Stimulated activated CD4-positive, alpha-beta T cell treated with anti-CD3 and anti-CD28 coated beads, Interleukin-12 subunit alpha, Interleukin-12 subunit beta, amount 100 ng/mL, for 48 hours (primary cell): ENCODE results near the gene MYL2.

Experiments
- DNase-seq, 3 donors: peaks; one replicate each; pipeline ENCODE4 v3.0.0-alpha.2; 2020; ENCODE audit warnings: low read depth in 2 of 3, low spot score in 1 of 3

Gene MYL2

GRCh38 chr12:110930348-110931314, 10.3 kb upstream of the MYL2 start:
- DNase-seq = no peak

DNA sequence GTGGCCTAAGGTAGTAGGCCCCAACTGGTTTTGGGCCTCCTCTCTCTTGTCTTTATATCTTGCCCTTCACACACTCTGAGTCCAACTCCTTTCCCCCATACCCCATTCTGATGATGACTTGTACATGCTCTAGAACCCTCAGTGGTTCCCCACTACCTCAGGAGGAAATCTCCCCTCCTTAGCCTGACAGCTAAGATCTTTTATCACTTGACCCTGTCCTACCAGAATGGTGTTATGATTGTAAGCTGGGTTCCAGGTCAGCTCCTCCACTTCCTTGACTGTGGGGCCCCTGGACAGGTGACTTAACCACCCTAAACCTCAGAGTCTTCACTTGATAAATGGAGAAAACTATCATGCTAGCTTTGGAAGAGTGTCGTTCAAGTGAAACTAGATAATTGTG, 9.4 kb upstream of the MYL2 start:
- no peak for DNase-seq

GRCh38 chr12:110928700-110929099, 8.3 kb upstream of the MYL2 start:
- DNase-seq = no peak

DNA sequence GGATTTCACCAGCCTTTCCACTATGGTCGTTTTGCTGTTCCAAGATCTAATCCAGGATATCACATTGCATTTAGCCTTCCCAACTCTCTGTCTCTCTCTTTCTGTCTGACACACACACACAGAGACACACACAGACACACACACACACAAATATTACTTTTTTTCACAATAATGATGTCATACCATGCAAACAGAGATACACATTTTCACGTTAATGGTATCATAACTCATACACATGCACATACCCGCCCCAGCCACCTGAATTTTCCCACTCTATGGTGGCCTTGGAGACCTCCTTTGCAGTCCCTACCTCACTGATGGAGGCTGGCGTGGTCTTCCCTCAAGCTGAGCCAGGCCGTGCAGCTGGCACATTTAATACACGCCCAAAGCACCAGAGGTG, 7.2 kb upstream of the MYL2 start:
- DNase-seq = no peak

GRCh38 chr12:110923692-110924334, 3.4 kb upstream of the MYL2 start:
- no peak for DNase-seq

DNA sequence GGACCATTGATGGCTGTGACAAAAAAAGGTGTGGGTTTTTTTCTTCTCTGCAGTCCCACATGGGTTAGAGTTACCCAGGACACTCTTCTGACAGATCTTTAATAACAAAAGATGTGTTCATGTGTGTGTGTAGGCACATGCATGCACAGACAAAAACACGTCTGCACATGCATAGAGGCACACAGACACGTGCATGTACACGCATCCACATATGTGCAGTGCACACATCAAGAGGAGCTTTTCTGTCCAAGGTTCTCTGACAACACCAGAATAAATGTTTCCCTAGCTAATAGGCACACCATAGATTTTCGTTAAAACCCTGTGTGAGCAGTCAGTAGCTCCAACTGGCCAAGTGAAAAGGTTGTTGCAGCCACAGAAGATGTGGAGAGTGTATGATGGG, 2.8 kb upstream of the MYL2 start:
- DNase-seq = no peak

GRCh38 chr12:110922652-110923051, 2.3 kb upstream of the MYL2 start:
- DNase-seq = no peak

DNA sequence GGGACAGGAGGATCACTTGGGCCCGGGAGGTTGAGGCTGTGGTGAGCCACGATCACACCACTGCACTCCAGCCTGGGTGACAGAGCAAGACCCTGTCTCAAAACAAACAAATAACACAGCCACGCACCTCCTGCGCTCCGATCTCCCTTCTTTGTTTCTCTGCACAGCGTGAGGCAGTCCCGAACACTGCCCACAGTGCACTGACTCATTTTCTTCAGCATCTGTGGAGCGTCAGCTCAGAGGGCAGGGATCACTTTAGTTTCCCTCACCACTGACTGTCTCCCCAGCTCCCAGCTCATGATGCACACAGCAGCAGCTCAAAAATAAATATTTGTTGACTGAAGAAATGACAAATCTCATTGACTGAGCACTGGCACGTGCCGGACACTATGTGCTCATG, 883 bp upstream of the MYL2 start:
- no peak for DNase-seq

GRCh38 chr12:110919720-110920119, 659 bp downstream of the MYL2 start:
- no peak for DNase-seq

GRCh38 chr12:110917961-110918360, 2.4 kb downstream of the MYL2 start:
- DNase-seq = no peak

DNA sequence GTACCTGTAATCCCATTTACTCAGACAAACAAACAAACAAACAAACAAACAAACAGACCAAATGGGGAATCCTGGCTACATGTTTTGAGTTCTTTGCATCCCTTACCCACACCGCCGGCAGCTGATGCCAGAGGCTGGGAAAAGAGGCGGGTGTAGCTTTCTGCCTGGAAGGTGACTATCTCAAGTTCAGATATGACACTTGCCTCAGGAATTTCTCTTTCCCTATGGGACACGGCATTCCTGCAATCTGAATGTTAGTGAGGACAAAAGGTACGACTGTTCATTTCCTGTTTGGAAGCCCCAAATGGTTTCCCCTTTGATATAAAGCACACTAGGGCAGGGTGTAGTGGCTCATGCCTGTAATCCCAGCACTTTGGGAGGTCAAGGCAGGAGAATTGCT, 2.9 kb downstream of the MYL2 start:
- no peak for DNase-seq

DNA sequence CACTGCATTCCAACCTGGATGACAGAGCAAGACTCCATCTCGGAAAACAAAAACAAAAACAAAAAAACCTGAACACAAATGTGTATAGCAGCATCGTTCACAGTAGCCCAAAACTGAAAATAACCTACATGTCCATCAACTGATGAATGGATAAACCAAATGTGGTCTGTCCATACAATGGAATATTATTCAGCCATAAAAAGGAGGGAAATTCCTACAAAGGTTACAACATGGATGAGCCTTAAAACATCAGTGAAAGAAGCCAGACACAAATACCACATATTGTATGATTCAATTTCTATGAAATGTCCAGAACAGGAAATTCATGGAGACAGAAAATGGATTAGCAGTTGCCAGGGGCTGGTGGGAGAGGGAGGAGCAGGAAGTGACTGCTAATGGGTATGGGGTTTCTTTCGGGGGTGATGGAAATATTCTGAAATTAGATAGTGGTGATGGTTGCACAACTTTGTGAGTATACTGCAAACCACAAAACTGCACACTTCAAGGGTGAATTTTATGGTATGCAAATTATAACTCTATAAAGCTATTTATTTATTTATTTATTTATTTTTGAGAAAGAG, 4.0 kb downstream of the MYL2 start:
- DNase-seq = no peak

GRCh38 chr12:110913119-110914056, 7.0 kb downstream of the MYL2 start:
- no peak for DNase-seq

GRCh38 chr12:110912263-110912662, 8.1 kb downstream of the MYL2 start:
- no peak for DNase-seq

GRCh38 chr12:110908377-110909152, 11.8 kb downstream of the MYL2 start:
- no peak for DNase-seq

DNA sequence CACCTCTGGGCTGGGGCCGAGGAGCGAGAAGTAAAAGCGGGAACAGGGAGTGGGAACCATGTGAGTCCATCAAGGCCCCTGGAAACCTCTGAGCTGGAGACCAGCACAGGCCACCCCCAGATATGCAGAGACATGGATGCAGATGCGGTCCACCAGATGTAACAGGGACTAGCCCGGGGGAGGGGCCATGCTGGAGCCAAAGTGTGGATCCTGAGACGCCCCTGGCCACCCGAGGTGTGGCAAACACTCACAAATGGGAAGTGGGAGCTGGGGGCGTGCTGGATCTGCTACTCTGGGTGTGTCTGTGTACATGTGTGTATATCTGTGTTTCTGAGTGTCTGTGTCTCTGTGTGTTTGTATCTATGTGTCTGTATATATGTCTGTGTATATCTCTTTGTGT, 12.8 kb downstream of the MYL2 start:
- no peak for DNase-seq

DNA sequence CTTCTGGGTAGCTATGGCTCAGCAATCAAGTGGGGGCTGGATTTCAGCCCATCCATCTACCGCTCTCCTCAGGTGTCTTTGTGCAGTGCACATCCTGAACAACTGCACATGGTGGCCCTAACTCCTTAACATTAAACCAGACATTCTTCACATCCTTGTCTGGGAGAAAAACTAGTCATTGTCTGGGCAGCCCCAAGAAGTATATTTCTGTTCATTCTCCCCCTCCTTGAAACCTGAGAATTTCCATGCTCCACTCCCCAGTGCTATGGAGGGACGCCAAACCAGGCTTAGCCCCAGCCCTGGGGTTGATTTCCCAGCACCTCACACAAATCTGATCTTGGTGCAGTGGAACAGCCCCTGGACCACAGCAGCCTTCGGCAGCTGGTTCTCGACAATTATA, 13.4 kb downstream of the MYL2 start:
- no peak for DNase-seq

- no peak for DNase-seq
These were observed 13.9 kb downstream of the MYL2 start for GRCh38 chr12:110906516-110906915.

GRCh38 chr12:110906083-110906482, 14.3 kb downstream of the MYL2 start:
- DNase-seq = no peak

DNA sequence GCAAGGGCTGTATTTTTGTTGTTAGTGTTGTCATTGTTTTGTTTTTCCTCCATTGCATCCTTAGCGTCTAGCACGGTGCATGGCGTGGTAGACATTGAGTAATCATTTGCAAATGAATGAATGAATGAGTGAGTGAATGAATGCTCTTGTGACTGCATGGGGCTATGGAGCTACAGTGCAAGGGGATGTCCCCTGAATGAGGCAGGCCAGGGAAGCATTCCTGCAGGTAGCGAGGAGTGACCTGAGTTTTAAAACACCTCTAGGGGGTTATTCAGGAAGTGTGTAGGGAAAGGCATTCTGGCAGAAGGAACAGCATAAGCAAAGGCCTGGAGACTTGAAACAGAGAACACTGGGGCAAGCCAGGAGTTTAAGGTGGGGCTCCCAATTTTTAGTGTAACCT, 16.9 kb downstream of the MYL2 start:
- no peak for DNase-seq
